T-helper 2 cell treated with Interferon-gamma antibody and Interleukin-4, amounts not matched to agents 5 μg/mL and 100 μg/mL, for 36 hours (primary cell): ENCODE results near the gene SERINC3.
"Not testable (repeated sequence)": the region's sequence is repeated elsewhere in the genome, so short reads cannot be mapped to it uniquely, and the experiment has no call there.

Experiments used
- DNase-seq: peaks from one replicate; pipeline ENCODE4 v3.0.0; 2021; ENCODE audit warnings: low spot score
- H3K27ac Mint-ChIP-seq: one replicate; pipeline ENCODE4 v1.8.0; 2021; ENCODE audit warnings: mild to moderate bottlenecking, mixed read lengths
- H3K27me3 Mint-ChIP-seq: one replicate; pipeline ENCODE4 v1.8.0; 2021; ENCODE audit warnings: low read depth, mixed read lengths
- H3K36me3 Mint-ChIP-seq: one replicate; pipeline ENCODE4 v1.8.0; 2021; ENCODE audit warnings: low read depth, mixed read lengths
- H3K4me1 Mint-ChIP-seq: one replicate; pipeline ENCODE4 v1.8.0; 2021; ENCODE audit warnings: low read depth, mixed read lengths
- H3K4me3 Mint-ChIP-seq: one replicate; pipeline ENCODE4 v1.8.0; 2022; ENCODE audit warnings: mild to moderate bottlenecking, moderate library complexity, mixed read lengths
- H3K9me3 Mint-ChIP-seq: one replicate; pipeline ENCODE4 v1.8.0; 2021; ENCODE audit warnings: mixed read lengths

The SERINC3 gene

GRCh38 chr20:44477151-44477550 is 44.7 kb downstream of the SERINC3 start:
- peaks cover 19% of the 10 kb centered on the region for H3K4me1 Mint-ChIP-seq
- H3K27ac Mint-ChIP-seq: no peak overlapping the region

GRCh38 chr20:44475694-44476560 is 45.9 kb downstream of the SERINC3 start, which contains the start of gene TTPAL:
TSS of gene TTPAL (plus strand) at chr20:44475874. CDS start at chr20:44480000, 4,126 bp downstream.
- peak; percentile 92 for DNase-seq
- H3K27me3 Mint-ChIP-seq: no peaks in the 10 kb centered on the region
- peak within 1 kb of the TSS; percentile 94 for H3K4me3 Mint-ChIP-seq
- H3K4me1 Mint-ChIP-seq: peaks cover 19% of the 10 kb centered on the region
- no peaks in the 10 kb centered on the region for H3K36me3 Mint-ChIP-seq
- peak within 1 kb of the TSS; percentile 97 for H3K27ac Mint-ChIP-seq
- no peaks in the 10 kb centered on the region for H3K9me3 Mint-ChIP-seq

More at GRCh38 chr20:44477151-44477550, 44.7 kb downstream of the SERINC3 start:
- DNase-seq: no peak
- no peaks in the 10 kb centered on the region for H3K9me3 Mint-ChIP-seq
- no peaks in the 10 kb centered on the region for H3K27me3 Mint-ChIP-seq
- H3K4me3 Mint-ChIP-seq: peak overlapping the region; percentile 94
- H3K36me3 Mint-ChIP-seq: peaks cover 8% of the 10 kb centered on the region

GRCh38 chr20:44475372-44475693 is 46.5 kb downstream of the SERINC3 start:
- DNase-seq: no peak
- Mint-ChIP-seq H3K4me1 (peaks cover 19% of the 10 kb centered on the region), H3K27ac (peak overlapping the region; percentile 97), H3K36me3 (no peaks in the 10 kb centered on the region), H3K27me3 (no peaks in the 10 kb centered on the region), H3K4me3 (peak overlapping the region; percentile 94), H3K9me3 (no peaks in the 10 kb centered on the region)

GRCh38 chr20:44472283-44472682 is 49.6 kb downstream of the SERINC3 start:
- not testable (repeated sequence) for DNase-seq, H3K4me3 Mint-ChIP-seq, H3K27ac Mint-ChIP-seq, H3K27me3 Mint-ChIP-seq, H3K9me3 Mint-ChIP-seq, H3K36me3 Mint-ChIP-seq
- H3K4me1 Mint-ChIP-seq: peaks cover 19% of the 10 kb centered on the region

- H3K4me3 Mint-ChIP-seq: no peak overlapping the region
- peaks cover 12% of the 10 kb centered on the region for H3K4me1 Mint-ChIP-seq
- H3K27me3 Mint-ChIP-seq: peaks cover 3% of the 10 kb centered on the region
- H3K36me3 Mint-ChIP-seq: no peaks in the 10 kb centered on the region
- no peak for DNase-seq
- H3K27ac Mint-ChIP-seq: no peak overlapping the region
- no peaks in the 10 kb centered on the region for H3K9me3 Mint-ChIP-seq
Measured at GRCh38 chr20:44471481-44471882, 50.4 kb downstream of the SERINC3 start.

GRCh38 chr20:44470327-44470726 is 51.5 kb downstream of the SERINC3 start:
- Mint-ChIP-seq H3K9me3 (no peaks in the 10 kb centered on the region), H3K27ac (no peak overlapping the region), H3K36me3 (no peaks in the 10 kb centered on the region)

GRCh38 chr20:44468044-44468782 is 53.7 kb downstream of the SERINC3 start:
- Mint-ChIP-seq H3K27me3 (peaks cover 3% of the 10 kb centered on the region), H3K36me3 (no peaks in the 10 kb centered on the region), H3K4me1 (no peaks in the 10 kb centered on the region), H3K27ac (no peak overlapping the region), H3K4me3 (no peak overlapping the region), H3K9me3 (no peaks in the 10 kb centered on the region)
- no peak for DNase-seq

More at GRCh38 chr20:44470327-44470726, 51.5 kb downstream of the SERINC3 start:
- Mint-ChIP-seq H3K4me3 (no peak overlapping the region), H3K27me3 (peaks cover 3% of the 10 kb centered on the region), H3K4me1 (peaks cover 4% of the 10 kb centered on the region)
- DNase-seq: no peak

GRCh38 chr20:44467289-44467883 is 54.5 kb downstream of the SERINC3 start:
- Mint-ChIP-seq H3K4me3 (no peak overlapping the region), H3K27ac (no peak overlapping the region), H3K4me1 (no peaks in the 10 kb centered on the region), H3K36me3 (no peaks in the 10 kb centered on the region), H3K9me3 (no peaks in the 10 kb centered on the region), H3K27me3 (peaks cover 3% of the 10 kb centered on the region)
- no peak for DNase-seq

- H3K27ac Mint-ChIP-seq: no peak overlapping the region
- H3K36me3 Mint-ChIP-seq: no peaks in the 10 kb centered on the region
Measured at GRCh38 chr20:44465001-44465560, 56.8 kb downstream of the SERINC3 start.

GRCh38 chr20:44464514-44464913 is 57.4 kb downstream of the SERINC3 start:
- Mint-ChIP-seq H3K27me3 (peaks cover 3% of the 10 kb centered on the region), H3K9me3 (no peaks in the 10 kb centered on the region), H3K4me3 (no peak overlapping the region), H3K4me1 (no peaks in the 10 kb centered on the region), H3K27ac (no peak overlapping the region), H3K36me3 (no peaks in the 10 kb centered on the region)
- no peak for DNase-seq

More at GRCh38 chr20:44465001-44465560, 56.8 kb downstream of the SERINC3 start:
- Mint-ChIP-seq H3K27me3 (peaks cover 3% of the 10 kb centered on the region), H3K4me3 (no peak overlapping the region), H3K9me3 (no peaks in the 10 kb centered on the region), H3K4me1 (no peaks in the 10 kb centered on the region)
- no peak for DNase-seq

- no peak overlapping the region for H3K27ac Mint-ChIP-seq
- H3K27me3 Mint-ChIP-seq: peaks cover 3% of the 10 kb centered on the region
- H3K9me3 Mint-ChIP-seq: no peaks in the 10 kb centered on the region
Measured at GRCh38 chr20:44463466-44463865, 58.4 kb downstream of the SERINC3 start.

GRCh38 chr20:44461803-44462174 is 60.1 kb downstream of the SERINC3 start:
- Mint-ChIP-seq H3K27me3 (no peaks in the 10 kb centered on the region), H3K4me1 (no peaks in the 10 kb centered on the region), H3K27ac (no peak overlapping the region), H3K9me3 (no peaks in the 10 kb centered on the region), H3K36me3 (no peaks in the 10 kb centered on the region), H3K4me3 (no peak overlapping the region)
- no peak for DNase-seq

More at GRCh38 chr20:44463466-44463865, 58.4 kb downstream of the SERINC3 start:
- H3K36me3 Mint-ChIP-seq: no peaks in the 10 kb centered on the region
- H3K4me1 Mint-ChIP-seq: no peaks in the 10 kb centered on the region
- no peak overlapping the region for H3K4me3 Mint-ChIP-seq
- DNase-seq: no peak

GRCh38 chr20:44461142-44461802 is 60.6 kb downstream of the SERINC3 start:
- DNase-seq: no peak
- Mint-ChIP-seq H3K9me3 (no peaks in the 10 kb centered on the region), H3K4me3 (no peak overlapping the region), H3K27ac (no peak overlapping the region), H3K4me1 (no peaks in the 10 kb centered on the region), H3K36me3 (no peaks in the 10 kb centered on the region), H3K27me3 (no peaks in the 10 kb centered on the region)
